ENCODE measurements around the gene CR2. TPM values are rescaled to one million over a fixed set of nuclear protein-coding genes. Genes with fewer than 3 reads are reported as not detected.

Gene CR2
- total and polyA plus RNA-seq, 8 donors, result 0.08 to 0.95 (median 0.28) TPM

DNA sequence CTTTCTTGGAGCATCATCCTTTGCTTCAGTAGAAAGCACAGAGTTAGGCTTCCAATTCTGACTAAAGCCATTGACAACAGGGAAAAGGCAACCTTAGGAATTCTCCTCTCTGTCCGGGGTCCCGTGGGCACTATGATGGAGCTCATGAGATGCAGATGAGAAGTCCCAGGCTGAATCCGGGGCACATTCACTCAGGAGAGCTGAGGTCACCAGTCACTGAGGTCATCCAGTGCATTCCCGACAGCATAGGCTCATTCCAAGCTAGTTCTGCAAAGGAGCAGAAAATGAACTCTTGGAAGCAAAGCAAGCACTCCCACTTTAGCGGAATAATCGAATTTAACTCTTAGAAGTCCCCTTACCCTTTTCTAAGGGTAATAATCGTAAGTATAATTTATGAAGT lies 48.6 kb downstream of the CR2 start:
- Histone ChIP-seq H3K27me3 (peaks cover 6 to 30% of the 10 kb centered on the region in 2 donors), H3K27ac (no peak overlapping the region), H3K36me3 (peaks cover 0 to 14% of the 10 kb centered on the region in 2 donors), H3K4me3 (no peak overlapping the region), H3K4me1 (peaks cover 0 to 7% of the 10 kb centered on the region in 2 donors), H3K9me3 (no peaks in the 10 kb centered on the region)
- no peak for DNase-seq
- intact Hi-C loops (cut with DNase I), result no loop called here
- TF ChIP-seq CTCF (IDR thresholded peaks at IDR 0.05), result no peak
- no peak for ATAC-seq

DNA sequence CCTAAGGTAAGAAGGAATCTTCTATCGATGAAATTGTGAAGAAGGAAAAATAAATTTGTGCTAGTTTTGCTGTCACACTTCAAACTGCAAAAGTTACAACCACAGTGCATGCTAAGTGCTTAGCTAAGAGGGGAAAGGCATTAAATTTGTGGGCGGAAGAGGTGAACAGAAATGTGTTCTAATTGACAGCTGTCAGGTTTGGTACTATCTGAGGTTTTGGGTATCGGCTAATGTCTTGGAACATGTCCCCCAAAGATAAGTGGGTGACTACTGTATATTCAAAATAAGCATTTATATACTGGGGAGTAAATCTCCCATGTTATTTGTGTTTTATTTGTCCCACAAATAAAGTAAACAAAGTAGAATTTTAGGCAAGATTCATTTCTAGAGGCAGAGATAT lies 49.8 kb downstream of the CR2 start:
- peaks cover 0 to 25% of the 10 kb centered on the region in 2 donors for H3K36me3 ChIP-seq
- intact Hi-C loops (cut with DNase I), result no loop called here
- TF ChIP-seq CTCF (IDR thresholded peaks at IDR 0.05), result no peak

DNA sequence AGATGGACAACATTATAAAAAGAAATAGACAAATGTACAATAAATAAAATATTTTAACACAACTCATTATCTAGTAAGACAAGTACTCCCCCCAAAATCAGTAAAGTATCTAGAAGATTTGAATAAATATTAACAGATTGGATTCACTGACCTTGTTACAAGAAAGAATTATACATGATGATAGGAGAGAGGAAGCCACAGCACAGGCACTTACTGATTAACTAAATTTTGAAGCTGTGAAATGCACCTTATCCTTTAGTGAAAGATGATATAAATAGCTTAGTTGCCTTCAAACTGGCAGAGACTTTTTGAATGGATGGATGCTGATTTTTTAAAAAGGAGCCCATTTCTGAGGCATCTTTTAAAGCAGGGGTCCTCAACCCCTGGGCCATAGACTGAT lies 50.3 kb downstream of the CR2 start:
- ATAC-seq (no peak), DNase-seq (no peak)
- no peak for TF ChIP-seq CTCF (IDR thresholded peaks at IDR 0.05)
- Histone ChIP-seq H3K36me3 (peaks cover 0 to 27% of the 10 kb centered on the region in 2 donors), H3K9me3 (no peaks in the 10 kb centered on the region), H3K4me3 (no peak overlapping the region), H3K27ac (no peak overlapping the region), H3K4me1 (peaks cover 0 to under 1% of the 10 kb centered on the region in 2 donors), H3K27me3 (peaks cover 6 to 21% of the 10 kb centered on the region in 2 donors)
- intact Hi-C loops (cut with DNase I), result no loop called here

More for the DNA sequence above, 49.8 kb downstream of the CR2 start:
- H3K27me3 ChIP-seq, result peaks cover 6 to 21% of the 10 kb centered on the region in 2 donors
- H3K4me1 ChIP-seq, result peaks cover 0 to 5% of the 10 kb centered on the region in 2 donors
- H3K4me3 ChIP-seq, result no peak overlapping the region
- DNase-seq (no peak), ATAC-seq (no peak)
- H3K9me3 ChIP-seq, result no peaks in the 10 kb centered on the region
- H3K27ac ChIP-seq, result no peak overlapping the region

DNA sequence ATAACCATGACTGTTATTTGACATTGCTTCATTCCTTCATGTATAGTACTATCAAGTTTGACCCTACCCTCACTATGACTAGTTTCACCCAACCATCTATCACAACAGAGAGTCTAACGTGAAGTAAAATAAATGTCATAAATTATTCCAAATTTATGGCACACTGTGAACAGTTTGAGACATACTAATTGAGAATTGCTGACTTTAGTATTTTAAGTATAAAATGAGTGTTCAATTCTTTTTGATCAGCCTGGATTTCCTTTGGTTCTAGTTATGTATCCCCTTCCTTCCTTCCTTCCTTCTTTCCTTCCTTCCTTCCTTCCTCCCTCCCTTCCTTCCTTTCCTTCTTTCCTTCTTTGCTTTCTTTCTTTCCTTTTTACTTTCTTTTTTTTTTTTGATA lies 56.3 kb downstream of the CR2 start:
- peaks cover 0 to 47% of the 10 kb centered on the region in 2 donors for H3K36me3 ChIP-seq
- H3K27ac ChIP-seq, result no peak overlapping the region
- no peaks in the 10 kb centered on the region for H3K9me3 ChIP-seq
- H3K4me1 ChIP-seq, result no peaks in the 10 kb centered on the region
- no peak overlapping the region for H3K4me3 ChIP-seq
- DNase-seq (no peak), ATAC-seq (no peak)
- no peak for TF ChIP-seq CTCF (IDR thresholded peaks at IDR 0.05)
- H3K27me3 ChIP-seq, result no peaks in the 10 kb centered on the region
- intact Hi-C loops (cut with DNase I), result no loop called here

DNA sequence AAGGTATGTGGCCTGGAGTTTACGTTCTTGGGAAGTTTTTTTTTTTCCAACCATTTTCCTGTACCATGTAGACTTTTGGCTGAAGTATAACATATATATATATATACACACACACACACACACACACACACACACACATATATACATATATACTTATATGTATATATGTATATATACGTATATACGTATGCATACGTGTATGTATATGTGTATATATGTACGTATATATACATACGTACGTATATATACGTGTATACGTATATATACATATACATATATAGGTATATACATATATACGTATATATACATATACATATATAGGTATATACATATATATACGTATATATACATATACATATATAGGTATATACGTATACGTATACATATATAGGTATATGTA lies 60.8 kb downstream of the CR2 start:
- intact Hi-C loops (cut with DNase I), result no loop called here
- no peaks in the 10 kb centered on the region for H3K4me1 ChIP-seq
- H3K9me3 ChIP-seq, result no peaks in the 10 kb centered on the region
- no peaks in the 10 kb centered on the region for H3K27me3 ChIP-seq
- peaks cover 0 to 19% of the 10 kb centered on the region in 2 donors for H3K36me3 ChIP-seq
- no peak overlapping the region for H3K4me3 ChIP-seq
- ATAC-seq (no peak), DNase-seq (no peak)
- no peak overlapping the region for H3K27ac ChIP-seq
- TF ChIP-seq CTCF (IDR thresholded peaks at IDR 0.05), result no peak

Data from left lung (tissue), 10 donors.